ENCODE results near the gene CARD11. TPM values are rescaled to one million over a fixed set of nuclear protein-coding genes. Genes with fewer than 3 reads are reported as not detected.
A peak's percentile ranks its signal among the peaks of the same experiment; 100 is the strongest.
"Not testable (repeated sequence)": the region's sequence is repeated elsewhere in the genome, so short reads cannot be mapped to it uniquely, and the experiment has no call there.

The CARD11 gene
- total RNA-seq, 1 experiment from 2014 or later: not detected

DNA sequence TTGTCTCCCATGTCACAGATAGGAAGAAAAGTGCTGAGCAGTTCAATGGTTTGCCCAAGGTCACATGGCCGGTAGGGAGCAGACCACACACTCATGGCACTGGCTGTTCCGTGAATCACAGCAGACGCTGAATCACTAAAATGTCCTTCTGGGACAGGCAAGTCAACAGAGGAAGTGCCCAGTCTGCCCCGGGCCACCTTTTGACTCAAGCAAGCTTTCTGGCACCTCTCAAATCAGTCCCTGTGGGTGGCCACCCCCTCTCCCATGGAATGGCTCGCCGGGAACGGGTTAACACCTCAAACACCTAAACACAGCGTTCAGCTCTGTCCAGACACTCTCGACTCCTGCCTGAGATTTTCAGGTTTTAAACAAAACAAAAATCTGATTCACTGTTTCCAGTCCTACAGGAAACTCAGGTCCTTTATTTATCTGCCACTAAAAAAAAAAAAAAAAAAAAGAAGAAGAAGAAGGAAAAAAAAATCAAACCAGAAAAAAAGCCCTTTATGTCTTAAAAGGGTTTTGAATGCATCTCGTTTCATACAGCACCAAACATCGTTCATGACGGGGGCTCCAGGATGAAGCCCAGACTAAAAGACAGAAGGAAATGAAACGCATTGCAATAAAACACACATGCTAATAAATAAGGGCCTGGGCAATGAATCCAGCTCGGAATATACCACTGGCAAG, 15.5 kb downstream of the CARD11 start:
- no peak for DNase-seq (ENCODE audit: low spot score)
- in situ Hi-C loops (cut with HindIII; ENCODE audit: low sequenced_read_pairs): no loop called here

DNA sequence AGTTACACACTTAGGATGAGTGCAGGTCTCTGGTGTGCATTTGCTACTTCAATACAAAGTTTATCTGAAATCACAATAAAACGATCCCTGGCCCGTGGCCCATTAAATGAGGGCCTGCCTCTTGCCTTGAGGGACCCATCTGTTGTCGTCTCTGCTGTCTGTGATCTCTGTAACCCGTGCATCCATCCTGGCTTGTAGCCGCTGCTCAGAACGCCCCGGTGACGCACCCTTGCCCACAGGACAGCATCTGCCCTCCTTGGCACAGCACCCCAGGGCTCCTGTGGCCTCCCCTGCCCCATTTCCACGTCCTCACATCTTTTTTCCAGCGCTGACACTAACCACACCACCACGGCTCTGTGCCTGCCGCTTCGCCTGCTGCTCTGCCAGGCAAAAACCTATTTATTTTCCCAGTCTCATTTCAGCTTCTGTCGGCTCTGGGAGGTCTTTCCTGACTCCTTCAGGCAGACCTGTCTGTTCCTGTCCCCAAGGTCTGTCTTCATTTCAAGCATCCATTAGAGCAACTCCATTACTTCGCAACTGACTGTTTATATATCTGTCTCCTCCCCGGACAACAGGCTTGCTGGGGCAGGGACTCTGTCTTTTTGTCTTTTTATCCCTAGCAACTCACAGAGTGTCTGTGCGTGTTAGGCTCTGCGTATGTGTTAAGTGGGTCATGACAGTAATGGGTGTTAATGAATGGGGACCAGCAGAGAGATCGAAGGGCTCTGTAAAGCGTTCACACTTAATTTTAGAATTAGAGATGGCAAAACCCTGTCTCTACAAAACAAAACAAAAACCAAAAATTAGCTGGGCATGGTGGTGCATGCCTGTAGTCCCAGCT, 16.4 kb downstream of the CARD11 start:
- in situ Hi-C loops (cut with HindIII; ENCODE audit: low sequenced_read_pairs): no loop called here

GRCh38 chr7:3025616-3026015, 18.1 kb downstream of the CARD11 start:
- in situ Hi-C loops (cut with HindIII; ENCODE audit: low sequenced_read_pairs): no loop called here
- DNase-seq (ENCODE audit: low spot score): no peak

More for the DNA sequence above, 16.4 kb downstream of the CARD11 start:
- peak; percentile 10 for DNase-seq (ENCODE audit: low spot score)

DNA sequence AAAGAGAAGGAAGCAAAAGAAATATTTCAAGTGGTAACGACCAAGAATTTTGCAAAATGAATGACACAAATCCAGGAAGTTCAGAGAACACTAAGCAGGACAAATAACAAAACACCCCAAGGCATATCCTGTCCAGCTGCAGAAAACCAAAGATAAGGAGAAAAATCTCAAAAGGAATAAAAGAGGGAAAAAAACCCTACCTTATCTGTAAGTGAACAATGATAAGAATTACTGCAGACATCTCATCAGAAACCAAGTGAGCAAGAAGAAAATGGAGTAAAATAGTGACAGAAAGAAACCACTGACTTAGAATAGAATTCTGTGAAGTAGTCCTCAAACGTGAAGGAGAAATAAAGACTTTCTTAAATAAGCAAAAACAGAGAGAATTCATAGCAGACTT, 21.8 kb downstream of the CARD11 start:
- in situ Hi-C loops (cut with HindIII; ENCODE audit: low sequenced_read_pairs): no loop called here
- DNase-seq (ENCODE audit: low spot score): no peak

DNA sequence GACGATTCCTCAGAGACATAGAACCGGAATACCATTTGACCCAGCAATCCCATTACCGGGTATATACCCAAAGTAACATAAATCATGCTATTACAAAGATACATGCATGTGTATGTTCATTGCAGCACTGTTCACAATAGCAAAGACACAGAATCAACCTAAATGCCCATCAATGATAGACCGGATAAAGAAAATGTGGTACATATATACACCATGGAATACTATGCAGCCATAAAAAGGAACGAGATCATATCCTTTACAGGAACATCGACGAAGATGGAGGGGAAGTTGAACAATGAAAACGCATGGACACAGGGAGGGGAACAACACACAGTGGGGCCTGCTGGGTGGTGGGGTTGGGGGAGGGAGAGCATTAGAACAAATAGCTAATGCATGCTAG, 22.4 kb downstream of the CARD11 start:
- in situ Hi-C loops (cut with HindIII; ENCODE audit: low sequenced_read_pairs); DNase-seq (ENCODE audit: low spot score): not testable (repeated sequence)

DNA sequence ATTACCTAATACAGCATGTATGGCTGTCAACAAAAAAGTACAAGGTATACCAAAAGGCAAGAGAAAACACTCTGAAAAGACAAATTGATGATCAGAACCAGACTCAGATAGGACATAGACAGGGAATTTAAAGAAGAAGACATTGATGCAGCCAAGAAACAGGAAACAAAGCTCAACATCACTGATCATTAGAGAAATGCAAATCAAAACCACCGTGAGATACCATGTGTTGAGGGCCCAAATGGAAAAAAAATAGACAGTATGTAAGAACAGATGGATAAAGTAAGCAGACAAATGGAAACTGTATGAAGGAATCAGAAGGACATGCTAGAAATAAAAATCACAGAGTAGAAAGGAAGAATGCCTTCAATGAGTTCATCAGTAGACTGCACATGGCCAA, 23.3 kb downstream of the CARD11 start:
- in situ Hi-C loops (cut with HindIII; ENCODE audit: low sequenced_read_pairs): no loop called here

GRCh38 chr7:3019801-3020200, 23.9 kb downstream of the CARD11 start:
- in situ Hi-C loops (cut with HindIII; ENCODE audit: low sequenced_read_pairs): no loop called here
- DNase-seq (ENCODE audit: low spot score): no peak

More for the DNA sequence above, 23.3 kb downstream of the CARD11 start:
- no peak for DNase-seq (ENCODE audit: low spot score)

GRCh38 chr7:3013975-3014792, 29.5 kb downstream of the CARD11 start:
- in situ Hi-C loops (cut with HindIII; ENCODE audit: low sequenced_read_pairs): no loop called here
- DNase-seq (ENCODE audit: low spot score): no peak

DNA sequence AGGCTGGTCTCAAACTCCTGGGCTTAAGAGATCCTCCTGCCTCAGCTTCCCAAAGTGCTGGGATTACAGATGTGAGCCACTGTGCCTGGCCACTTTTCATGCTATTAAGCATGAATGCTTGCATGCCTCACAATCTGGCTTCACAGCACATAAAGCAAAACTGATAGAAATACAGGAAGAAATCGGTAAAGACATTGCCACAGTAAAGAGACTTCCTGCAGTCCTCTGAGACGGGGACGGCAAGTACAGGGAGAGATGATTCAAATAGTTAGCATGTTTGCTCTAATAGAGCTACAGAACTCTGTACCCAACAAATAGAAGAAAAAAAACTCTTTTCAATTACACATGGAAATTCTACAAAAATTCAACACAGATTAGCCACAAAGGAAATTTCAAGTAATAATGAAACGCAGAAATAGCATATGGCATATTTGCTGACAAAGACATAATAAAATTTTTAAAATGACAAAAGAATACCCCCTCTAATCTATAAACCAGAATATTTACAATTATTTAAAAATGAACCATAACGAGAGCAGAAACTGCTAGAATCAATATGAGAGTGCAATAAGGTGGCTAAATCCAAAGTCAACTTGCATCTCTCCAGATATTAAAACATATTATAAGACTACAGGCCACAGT, 32.3 kb downstream of the CARD11 start:
- in situ Hi-C loops (cut with HindIII; ENCODE audit: low sequenced_read_pairs): no loop called here
- DNase-seq (ENCODE audit: low spot score): no peak

DNA sequence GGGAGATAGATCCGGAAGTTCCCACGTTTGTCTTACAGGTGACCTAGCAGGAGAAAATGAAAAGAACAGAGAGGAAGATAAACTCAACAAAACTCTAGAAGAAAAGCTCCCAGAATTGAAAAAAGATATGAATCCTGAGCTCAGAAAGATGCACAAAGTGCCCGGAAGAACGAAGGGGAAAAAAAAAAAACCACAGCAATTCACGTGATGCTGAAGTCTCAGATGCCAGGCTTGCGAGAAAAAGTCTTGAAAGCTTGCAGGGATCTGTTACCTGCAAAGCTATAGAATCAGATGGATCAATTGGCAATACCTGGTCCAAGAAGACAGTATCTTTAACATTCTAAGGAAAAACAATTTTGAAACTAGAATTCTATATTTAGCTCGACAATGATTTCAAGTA, 33.5 kb downstream of the CARD11 start:
- in situ Hi-C loops (cut with HindIII; ENCODE audit: low sequenced_read_pairs): no loop called here
- DNase-seq (ENCODE audit: low spot score): no peak

DNA sequence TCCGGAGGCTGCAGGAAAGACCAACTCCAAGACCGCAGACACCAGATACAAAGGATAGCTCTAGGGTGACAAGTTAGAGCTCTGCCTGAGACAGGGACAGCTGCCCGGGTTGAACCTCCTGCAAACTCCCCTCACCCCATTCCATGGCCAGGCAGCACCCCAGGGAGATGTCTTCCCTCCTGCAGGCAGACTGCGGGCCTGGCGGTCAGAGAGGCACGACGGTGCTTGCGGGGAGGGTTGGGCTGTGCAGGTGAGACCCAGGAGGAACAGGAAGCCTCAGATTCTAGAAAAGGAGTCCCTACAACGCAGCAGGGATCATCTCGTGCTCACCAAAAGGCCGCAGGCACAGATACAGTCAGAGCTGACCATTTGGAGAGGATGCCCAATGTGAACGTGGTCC, 34.6 kb downstream of the CARD11 start:
- in situ Hi-C loops (cut with HindIII; ENCODE audit: low sequenced_read_pairs): no loop called here
- no peak for DNase-seq (ENCODE audit: low spot score)

DNA sequence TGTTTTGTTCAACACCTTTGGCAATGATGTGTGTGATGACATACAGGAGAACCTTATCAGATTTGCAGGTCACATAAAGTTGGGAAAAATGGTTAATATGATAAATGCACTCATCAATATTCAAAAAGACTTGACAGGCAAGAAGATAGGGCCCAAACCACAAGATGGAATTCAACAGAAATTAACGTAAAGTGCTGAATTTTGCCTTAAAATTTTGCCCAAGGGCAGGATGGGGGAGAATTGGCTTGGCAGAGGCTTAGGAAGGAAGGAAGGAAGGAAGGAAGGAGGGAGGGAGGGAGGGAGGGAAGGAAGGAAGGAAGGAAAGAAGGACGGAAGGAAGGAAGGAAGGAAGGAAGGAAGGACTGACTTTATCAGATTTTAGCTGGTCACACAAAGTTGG, 35.3 kb downstream of the CARD11 start:
- in situ Hi-C loops (cut with HindIII; ENCODE audit: low sequenced_read_pairs): no loop called here
- no peak for DNase-seq (ENCODE audit: low spot score)

- in situ Hi-C loops (cut with HindIII; ENCODE audit: low sequenced_read_pairs): no loop called here
- DNase-seq (ENCODE audit: low spot score): no peak
Measured at GRCh38 chr7:3007696-3008095, 36.0 kb downstream of the CARD11 start.

DNA sequence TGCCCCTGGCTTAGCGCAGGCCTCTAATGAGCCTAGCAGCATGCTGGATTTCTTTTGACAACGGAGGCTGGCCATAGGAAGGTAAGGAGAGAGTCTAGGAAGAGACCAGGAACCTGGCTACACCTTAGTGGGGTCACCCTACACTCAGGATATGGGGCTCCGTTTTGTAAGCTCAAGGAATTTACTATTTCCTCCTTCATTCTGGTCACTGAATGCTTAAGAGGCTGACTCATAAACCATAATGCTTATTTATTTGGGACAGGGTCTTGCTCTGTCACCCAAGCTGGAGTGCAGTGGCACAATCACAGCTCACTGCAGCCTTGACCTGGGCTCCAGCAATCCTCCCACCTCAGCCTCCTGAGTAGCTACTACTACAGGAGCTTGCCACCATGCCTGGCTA, 38.4 kb downstream of the CARD11 start:
- in situ Hi-C loops (cut with HindIII; ENCODE audit: low sequenced_read_pairs): no loop called here
- DNase-seq (ENCODE audit: low spot score): no peak

GRCh38 chr7:3003936-3004335, 39.7 kb downstream of the CARD11 start:
- no peak for DNase-seq (ENCODE audit: low spot score)
- in situ Hi-C loops (cut with HindIII; ENCODE audit: low sequenced_read_pairs): no loop called here

DNA sequence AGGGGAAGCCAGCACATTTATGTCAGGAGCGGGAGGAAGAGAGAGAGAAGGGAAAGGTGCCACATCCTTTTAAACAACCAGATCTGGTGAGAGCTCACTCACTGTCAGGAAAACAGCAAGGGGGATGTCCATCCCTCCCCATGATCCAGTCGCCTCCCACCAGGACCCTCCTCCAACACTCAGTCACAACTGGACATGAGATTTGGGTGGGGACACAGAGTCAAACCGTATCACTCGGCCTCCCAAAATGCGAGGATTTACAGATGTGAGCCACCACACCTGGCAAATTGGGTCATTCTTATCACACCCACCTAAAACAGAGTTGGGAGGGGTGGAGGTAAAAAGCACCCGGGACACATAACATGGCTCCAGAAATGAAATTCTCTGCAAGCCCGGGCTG, 41.0 kb downstream of the CARD11 start:
- in situ Hi-C loops (cut with HindIII; ENCODE audit: low sequenced_read_pairs): no loop called here
- no peak for DNase-seq (ENCODE audit: low spot score)

GRCh38 chr7:3000566-3000965, 43.1 kb downstream of the CARD11 start:
- no peak for DNase-seq (ENCODE audit: low spot score)
- in situ Hi-C loops (cut with HindIII; ENCODE audit: low sequenced_read_pairs): no loop called here

DNA sequence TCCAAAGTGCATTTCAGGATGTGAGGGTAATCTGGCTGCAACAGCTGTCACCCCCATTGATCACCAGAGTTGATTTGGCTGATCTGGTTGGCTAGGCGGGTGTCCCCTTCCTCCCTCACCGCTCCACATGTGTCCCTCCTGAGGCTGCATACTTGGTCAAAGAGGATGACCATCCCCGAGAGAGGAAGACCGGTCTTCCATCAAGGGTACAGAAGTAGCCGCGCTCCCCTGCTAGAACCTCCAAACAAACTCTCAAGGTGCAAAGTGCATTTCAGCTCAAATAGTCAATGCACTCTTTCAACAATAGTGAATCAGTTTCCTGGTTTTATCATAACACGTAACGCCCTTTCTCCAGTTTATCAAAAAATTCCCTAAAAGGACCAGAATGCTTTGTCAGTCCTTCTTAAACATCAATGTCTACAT, 44.6 kb downstream of the CARD11 start:
- in situ Hi-C loops (cut with HindIII; ENCODE audit: low sequenced_read_pairs): no loop called here
- no peak for DNase-seq (ENCODE audit: low spot score)

- in situ Hi-C loops (cut with HindIII; ENCODE audit: low sequenced_read_pairs): no loop called here
- DNase-seq (ENCODE audit: low spot score): no peak
Measured at GRCh38 chr7:2997014-2997413, 46.7 kb downstream of the CARD11 start.
